Measurements from ENCODE around the gene TGFB3. TPM values are rescaled to one million over a fixed set of nuclear protein-coding genes. Genes with fewer than 3 reads are reported as not detected.

Gene TGFB3
- total and polyA plus RNA-seq, 2 donors (not counting 3 experiments of a cell fraction or from before 2014, with no cell fraction given): 5.3 to 5.4 TPM

DNA sequence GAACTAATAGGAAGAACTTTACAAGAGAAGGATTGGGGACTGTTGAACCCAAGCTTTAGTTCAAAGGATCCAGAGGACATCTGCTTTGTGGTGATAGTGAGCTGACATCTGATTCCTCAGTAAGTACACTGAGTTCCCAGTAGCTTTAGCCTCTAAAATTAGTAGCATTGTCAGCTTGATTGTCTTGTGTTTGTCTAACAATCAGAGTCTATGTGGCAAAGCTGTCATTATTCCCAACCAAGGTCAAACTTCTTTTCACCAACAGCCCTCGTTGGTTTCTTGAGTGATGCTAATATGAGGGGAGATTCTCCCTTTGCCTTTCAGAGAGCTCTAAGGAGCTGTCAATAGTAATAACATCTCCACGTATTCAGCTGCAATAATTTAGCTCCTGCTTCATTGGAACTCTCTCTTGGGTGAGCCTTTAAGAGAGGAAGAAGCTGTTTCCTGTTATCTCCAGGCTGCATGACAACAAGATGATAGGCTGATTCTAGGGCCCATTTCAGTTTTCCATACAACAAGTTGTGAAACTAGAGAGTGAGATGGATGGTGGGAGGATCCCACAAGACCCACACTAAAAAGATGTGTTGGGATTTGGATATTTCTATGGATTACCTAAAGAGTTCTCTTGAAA is 46.7 kb downstream of the TGFB3 start:
- Histone ChIP-seq H3K9me1 (replicated peaks; ENCODE audit: control insufficient read depth, extremely low read depth, insufficient read depth, low read length) (no peaks in the 10 kb centered on the region), H3K4me1 (ENCODE audit: control insufficient read depth, extremely low read depth, insufficient read depth, low read length) (no peaks in the 10 kb centered on the region), H3K27ac (ENCODE audit: insufficient read depth, low read depth, low read length) (no peak overlapping the region), H3K4me3 (replicated peaks in 1 of 3; ENCODE audit: insufficient read depth in 1 of 3, low read depth in 1 of 3, low read length in 3 of 3) (no peak overlapping the region), H2AFZ (ENCODE audit: low read depth, low read length) (no peak overlapping the region), H3K27me3 (ENCODE audit: control insufficient read depth in 2 of 2, insufficient read depth in 2 of 2, low read length in 2 of 2) (no peaks in the 10 kb centered on the region), H4K20me1 (replicated peaks; ENCODE audit: control insufficient read depth, extremely low read depth, insufficient read depth, low read length) (no peaks in the 10 kb centered on the region), H3K9me3 (replicated peaks; ENCODE audit: control insufficient read depth, insufficient read depth, low read length) (no peaks in the 10 kb centered on the region), H3K79me2 (ENCODE audit: control insufficient read depth, insufficient read depth, low read length) (no peaks in the 10 kb centered on the region), H3K9ac (replicated peaks; ENCODE audit: extremely low read depth, insufficient read depth, low read length) (no peak overlapping the region), H3K36me3 (ENCODE audit: control insufficient read depth in 2 of 2, extremely low read depth in 1 of 2, insufficient read depth in 2 of 2, low read length in 2 of 2) (peaks cover 0 to 2% of the 10 kb centered on the region in 2 experiments), H3K4me2 (ENCODE audit: insufficient read depth, low read length) (no peak overlapping the region)
- no peak for DNase-seq (ENCODE audit: low read depth, low spot score)
- dilution Hi-C loops (cut with MboI; ENCODE audit: extremely low pct_ligation_motif_present, low sequenced_read_pairs) (no loop called here), intact Hi-C loops (cut with micrococcal nuclease) (no loop called here)
- ChIA-PET CTCF (interaction anchor here (1.0 to 2.4 kb wide), 8 partner anchors 11 to 226 kb away, joined by 3 to 17 read pairs (median 4); no protein-coding TSS in a partner anchor), POLR2A (no interaction called here)
- TF ChIP-seq MYC (IDR thresholded peaks at IDR 0.05; ENCODE audit: low read depth, low read length) (no peak), CTCF (IDR thresholded peaks at IDR 0.05; ENCODE audit: extremely low read depth in 1 of 2, insufficient read depth in 1 of 2, low read depth in 1 of 2, low read length in 2 of 2) (no peak), JUN (IDR thresholded peaks at IDR 0.05; ENCODE audit: borderline replicate concordance, insufficient read depth, insufficient read length, low read depth) (no peak), POLR2AphosphoS5 (IDR thresholded peaks at IDR 0.05; ENCODE audit: insufficient read depth, low read depth, low read length) (no peak)
- BruUV-seq (replicated peaks): no TSS peak
- FAIRE-seq: no peak
